Testis (tissue), 2 donors: ENCODE results near the gene PNO1.

Source experiments
- POLR2A ChIP-seq: fragments of 450-650 bp; IDR thresholded peaks from one replicate; pipeline ENCODE4 v1.6.1; 2017; ENCODE audit warnings: antibody characterized with exemption, mild to moderate bottlenecking, moderate library complexity
- TF ChIP-seq, protein P1 (sequence below), 3 experiments: fragments of 450-650 bp in 2 of 3; fragments of 200-600 bp in 1 of 3; sonication (generic) in 1 of 3; IDR thresholded peaks; one replicate each; pipeline ENCODE4 v1.5.1; 2016 to 2019; ENCODE audit warnings: antibody characterized with exemption in 3 of 3, mild to moderate bottlenecking in 2 of 3, moderate library complexity in 1 of 3

DNA sequence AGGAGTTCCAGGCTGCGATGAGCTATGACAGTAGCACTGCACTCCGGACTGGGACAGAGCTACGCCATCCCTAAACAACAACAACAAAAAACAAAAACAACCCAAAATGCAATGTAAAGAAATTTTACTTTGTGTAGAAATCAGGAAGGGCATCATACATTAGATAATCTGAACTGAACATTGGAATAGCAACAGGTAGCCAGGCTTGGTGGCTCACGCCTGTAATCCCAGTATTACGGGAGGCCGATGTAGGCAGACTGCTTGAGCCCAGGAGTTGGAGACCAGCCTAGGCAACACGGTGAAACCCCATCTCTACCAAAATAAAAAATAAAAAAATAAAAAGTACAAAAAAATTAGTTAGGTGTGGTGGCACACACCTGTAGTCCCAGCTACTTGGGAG, 2.1 kb upstream of the PNO1 start:
- TF ChIP-seq, protein P1, sequence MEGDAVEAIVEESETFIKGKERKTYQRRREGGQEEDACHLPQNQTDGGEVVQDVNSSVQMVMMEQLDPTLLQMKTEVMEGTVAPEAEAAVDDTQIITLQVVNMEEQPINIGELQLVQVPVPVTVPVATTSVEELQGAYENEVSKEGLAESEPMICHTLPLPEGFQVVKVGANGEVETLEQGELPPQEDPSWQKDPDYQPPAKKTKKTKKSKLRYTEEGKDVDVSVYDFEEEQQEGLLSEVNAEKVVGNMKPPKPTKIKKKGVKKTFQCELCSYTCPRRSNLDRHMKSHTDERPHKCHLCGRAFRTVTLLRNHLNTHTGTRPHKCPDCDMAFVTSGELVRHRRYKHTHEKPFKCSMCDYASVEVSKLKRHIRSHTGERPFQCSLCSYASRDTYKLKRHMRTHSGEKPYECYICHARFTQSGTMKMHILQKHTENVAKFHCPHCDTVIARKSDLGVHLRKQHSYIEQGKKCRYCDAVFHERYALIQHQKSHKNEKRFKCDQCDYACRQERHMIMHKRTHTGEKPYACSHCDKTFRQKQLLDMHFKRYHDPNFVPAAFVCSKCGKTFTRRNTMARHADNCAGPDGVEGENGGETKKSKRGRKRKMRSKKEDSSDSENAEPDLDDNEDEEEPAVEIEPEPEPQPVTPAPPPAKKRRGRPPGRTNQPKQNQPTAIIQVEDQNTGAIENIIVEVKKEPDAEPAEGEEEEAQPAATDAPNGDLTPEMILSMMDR (IDR thresholded peaks at IDR 0.05), result no peak
- TF ChIP-seq POLR2A, result no peak
